K562 (cell line): ENCODE data around the gene SNRPA. TPM values are rescaled to one million over a fixed set of nuclear protein-coding genes. Genes with fewer than 3 reads are reported as not detected.

Experiments
- CAMTA2 ChIP-seq: fragments of 250-450 bp; sonication (Bioruptor Pico); conservative IDR thresholded peaks from 2 replicates; pipeline ENCODE4 v1.5.1; 2022
- CTBP1 ChIP-seq: fragments of 450-650 bp; IDR thresholded peaks from 2 replicates; pipeline ENCODE4 v1.6.1; 2016; ENCODE audit warnings: borderline replicate concordance
- EGR1 ChIP-seq: fragments of 450-650 bp; conservative IDR thresholded peaks from 2 replicates; pipeline ENCODE4 v1.6.1; 2017; ENCODE audit warnings: mild to moderate bottlenecking
- EZH2 ChIP-seq: IDR thresholded peaks from 2 replicates; pipeline ENCODE4 v1.6.1; 2012; ENCODE audit warnings: low read depth, mild to moderate bottlenecking, inconsistent platforms, low read length, borderline replicate concordance
- FOXA1 ChIP-seq: fragments of 450-650 bp; IDR thresholded peaks from 2 replicates; pipeline ENCODE4 v1.6.1; 2016; ENCODE audit warnings: mild to moderate bottlenecking, borderline replicate concordance
- GATAD2B ChIP-seq: fragments of 450-650 bp; IDR thresholded peaks from 2 replicates; pipeline ENCODE4 v1.6.1; 2017; ENCODE audit warnings: mild to moderate bottlenecking, borderline replicate concordance
- KDM4B ChIP-seq, 2 experiments: fragments of 450-650 bp in 1 of 2; sonication (generic) in 1 of 2; IDR thresholded peaks; 2 replicates each; pipeline ENCODE4 v1.6.1; 2016 to 2017; ENCODE audit warnings: borderline replicate concordance in 2 of 2, antibody characterized with exemption in 1 of 2, low read depth in 1 of 2, mild to moderate bottlenecking in 1 of 2
- LARP7 ChIP-seq: fragments of 450-650 bp; IDR thresholded peaks from 2 replicates; pipeline ENCODE4 v1.6.1; 2016
- MBD2 ChIP-seq: sonication (generic); IDR thresholded peaks from 2 replicates; pipeline ENCODE4 v1.6.1; 2016; ENCODE audit warnings: low read depth, borderline replicate concordance
- MEF2D ChIP-seq: conservative IDR thresholded peaks from 2 replicates; pipeline ENCODE4 v1.6.1; 2016; ENCODE audit warnings: low read depth, missing genetic modification characterization, missing compliant biosample characterization
- NCOA1 ChIP-seq: fragments of 450-650 bp; IDR thresholded peaks from 2 replicates; pipeline ENCODE4 v1.6.1; 2016; ENCODE audit warnings: low read depth
- POU5F1 ChIP-seq: fragments of 150-350 bp; IDR thresholded peaks from 2 replicates; pipeline ENCODE4 v1.6.1; 2014; ENCODE audit warnings: borderline replicate concordance, low read length, low read depth, mild to moderate bottlenecking; ENCODE audit not compliant: partially characterized antibody
- RHOXF2B ChIP-seq: fragments of 250-450 bp; sonication (Bioruptor Pico); conservative IDR thresholded peaks from 2 replicates; pipeline ENCODE4 v1.5.1; 2021
- RNF2 ChIP-seq: sonication (generic); IDR thresholded peaks from 2 replicates; pipeline ENCODE4 v1.6.1; 2016
- SMARCE1 ChIP-seq: fragments of 450-650 bp; IDR thresholded peaks from 2 replicates; pipeline ENCODE4 v1.7.1; 2016; ENCODE audit warnings: mild to moderate bottlenecking
- SREBF2 ChIP-seq: sonication (generic); formaldehyde crosslinking; IDR thresholded peaks from 2 replicates; pipeline ENCODE4 v1.4.0; 2020; ENCODE audit warnings: mild to moderate bottlenecking, missing genetic modification reagents
- STAT5A ChIP-seq: IDR thresholded peaks from 2 replicates; pipeline ENCODE4 v1.6.1; 2012; ENCODE audit warnings: low read length, inconsistent platforms, borderline replicate concordance
- U2AF2 ChIP-seq: fragments of 200-400 bp; formaldehyde crosslinking; optimal IDR thresholded peaks from 2 replicates; pipeline ENCODE3; 2017; ENCODE audit warnings: low read depth, mild to moderate bottlenecking, low read length
- ZC3H8 ChIP-seq: fragments of 450-650 bp; IDR thresholded peaks from 2 replicates; pipeline ENCODE4 v1.6.1; 2017
- ZNF785 ChIP-seq: fragments of 250-450 bp; sonication (Bioruptor Pico); IDR thresholded peaks from 2 replicates; pipeline ENCODE4 v1.4.0; 2020; ENCODE audit warnings: mild to moderate bottlenecking
- polyA plus RNA-seq, 8 experiments: library from polyadenylated mRNA; depleted of rRNA in 4 of 8; stranded (reverse) in 5 of 8; unstranded in 3 of 8; fragments of >200 nt; fragmentation: Nextera tagmentation in 2 of 8; fragmentation: Illumina TruSeq in 1 of 8; extraction: Ambion mirVana in 2 of 8; extraction: Trizol in 1 of 8; gene quantifications; 2 replicates each; pipeline versions ENCODE4 v1.2.1 to v1.2.3, GENCODE V29; 2011 to 2014; ENCODE audit warnings: inconsistent platforms in 1 of 8, missing spikeins in 1 of 8
- total RNA-seq, 7 experiments: library from RNA; depleted of rRNA in 6 of 7; stranded (reverse); fragments of >200 nt in 6 of 7; fragmentation: Illumina TruSeq in 2 of 7; extraction: Trizol in 2 of 7; gene quantifications; 2 replicates each; pipeline versions ENCODE4 v1.2.1 to v1.2.3, GENCODE V29; 2011 to 2021; ENCODE audit warnings: low replicate concordance in 1 of 7
- TF ChIP-seq, protein P1 (sequence below), 2 experiments: fragments of 450-650 bp; IDR thresholded peaks; 2 replicates each; pipeline ENCODE4 v1.6.1; 2016
- TF ChIP-seq, protein P2 (sequence below): sonication (generic); formaldehyde crosslinking; IDR thresholded peaks from 2 replicates; pipeline ENCODE4 v1.8.1; 2023; ENCODE audit warnings: missing genetic modification reagents, mild to moderate bottlenecking, borderline replicate concordance
- TF ChIP-seq, protein P3 (sequence below): sonication (generic); formaldehyde crosslinking; IDR thresholded peaks from 2 replicates; pipeline ENCODE4 v1.9.0; 2022; ENCODE audit warnings: mild to moderate bottlenecking, missing genetic modification reagents
- TF ChIP-seq, protein P4 (sequence below): fragments of 450-650 bp; IDR thresholded peaks from 2 replicates; pipeline ENCODE4 v1.6.1; 2016; ENCODE audit warnings: low read depth, mild to moderate bottlenecking, moderate library complexity

Gene SNRPA
- total and polyA plus RNA-seq, 9 of the 15 experiments (the other 6 are each of a cell fraction or from before 2014, with no cell fraction given), result 16.3 to 311 (median 193) TPM

DNA sequence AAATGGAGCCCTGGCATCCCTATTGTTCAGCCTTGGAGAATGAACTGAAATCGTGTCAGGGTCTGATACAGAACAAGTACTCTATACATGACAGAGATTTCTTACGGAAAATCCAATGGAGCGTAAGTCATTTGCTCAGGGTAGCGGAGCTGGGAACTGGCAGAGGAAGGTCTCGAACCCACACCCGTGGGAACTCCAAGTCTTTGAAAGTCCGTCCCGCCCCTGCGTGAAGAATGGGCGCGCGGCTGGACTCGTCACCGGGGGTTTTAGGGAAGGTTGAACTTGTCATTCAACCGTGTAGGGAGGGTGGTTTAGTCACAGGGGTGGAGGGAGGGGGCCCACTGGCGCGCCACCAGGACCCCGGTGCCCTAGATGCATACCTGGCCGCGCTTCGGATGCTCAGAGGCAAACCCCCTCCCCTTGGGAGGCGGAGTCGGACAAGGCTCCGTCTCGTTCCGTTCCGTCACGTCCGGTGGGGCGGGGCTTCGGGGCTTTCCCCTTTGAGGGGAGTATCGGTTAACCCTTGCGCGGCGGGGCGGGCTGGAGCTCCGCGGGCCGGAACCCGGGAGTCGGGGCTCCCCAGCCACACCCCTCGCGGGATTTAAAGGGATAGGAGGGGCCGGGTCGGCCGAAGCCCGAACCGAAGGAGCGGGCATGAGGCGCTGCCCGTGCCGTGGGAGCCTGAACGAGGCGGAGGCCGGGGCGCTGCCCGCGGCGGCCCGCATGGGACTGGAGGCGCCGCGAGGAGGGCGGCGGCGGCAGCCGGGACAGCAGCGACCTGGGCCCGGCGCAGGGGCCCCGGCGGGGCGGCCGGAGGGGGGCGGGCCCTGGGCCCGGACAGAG, 34.3 kb upstream of the SNRPA start, which contains the start of the genes COQ8B and ITPKC (continued):
- TF ChIP-seq MBD2, result 0 out of 2 replicates have a peak, but pooled peaks have one; percentile 44
- TF ChIP-seq MEF2D (tag), result no peak
- TF ChIP-seq ZC3H8, result no peak
- TF ChIP-seq EGR1, result no peak
- TF ChIP-seq, protein P1, sequence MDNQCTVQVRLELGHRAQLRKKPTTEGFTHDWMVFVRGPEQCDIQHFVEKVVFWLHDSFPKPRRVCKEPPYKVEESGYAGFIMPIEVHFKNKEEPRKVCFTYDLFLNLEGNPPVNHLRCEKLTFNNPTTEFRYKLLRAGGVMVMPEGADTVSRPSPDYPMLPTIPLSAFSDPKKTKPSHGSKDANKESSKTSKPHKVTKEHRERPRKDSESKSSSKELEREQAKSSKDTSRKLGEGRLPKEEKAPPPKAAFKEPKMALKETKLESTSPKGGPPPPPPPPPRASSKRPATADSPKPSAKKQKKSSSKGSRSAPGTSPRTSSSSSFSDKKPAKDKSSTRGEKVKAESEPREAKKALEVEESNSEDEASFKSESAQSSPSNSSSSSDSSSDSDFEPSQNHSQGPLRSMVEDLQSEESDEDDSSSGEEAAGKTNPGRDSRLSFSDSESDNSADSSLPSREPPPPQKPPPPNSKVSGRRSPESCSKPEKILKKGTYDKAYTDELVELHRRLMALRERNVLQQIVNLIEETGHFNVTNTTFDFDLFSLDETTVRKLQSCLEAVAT (IDR thresholded peaks at IDR 0.05), result no peak
- TF ChIP-seq, protein P2, sequence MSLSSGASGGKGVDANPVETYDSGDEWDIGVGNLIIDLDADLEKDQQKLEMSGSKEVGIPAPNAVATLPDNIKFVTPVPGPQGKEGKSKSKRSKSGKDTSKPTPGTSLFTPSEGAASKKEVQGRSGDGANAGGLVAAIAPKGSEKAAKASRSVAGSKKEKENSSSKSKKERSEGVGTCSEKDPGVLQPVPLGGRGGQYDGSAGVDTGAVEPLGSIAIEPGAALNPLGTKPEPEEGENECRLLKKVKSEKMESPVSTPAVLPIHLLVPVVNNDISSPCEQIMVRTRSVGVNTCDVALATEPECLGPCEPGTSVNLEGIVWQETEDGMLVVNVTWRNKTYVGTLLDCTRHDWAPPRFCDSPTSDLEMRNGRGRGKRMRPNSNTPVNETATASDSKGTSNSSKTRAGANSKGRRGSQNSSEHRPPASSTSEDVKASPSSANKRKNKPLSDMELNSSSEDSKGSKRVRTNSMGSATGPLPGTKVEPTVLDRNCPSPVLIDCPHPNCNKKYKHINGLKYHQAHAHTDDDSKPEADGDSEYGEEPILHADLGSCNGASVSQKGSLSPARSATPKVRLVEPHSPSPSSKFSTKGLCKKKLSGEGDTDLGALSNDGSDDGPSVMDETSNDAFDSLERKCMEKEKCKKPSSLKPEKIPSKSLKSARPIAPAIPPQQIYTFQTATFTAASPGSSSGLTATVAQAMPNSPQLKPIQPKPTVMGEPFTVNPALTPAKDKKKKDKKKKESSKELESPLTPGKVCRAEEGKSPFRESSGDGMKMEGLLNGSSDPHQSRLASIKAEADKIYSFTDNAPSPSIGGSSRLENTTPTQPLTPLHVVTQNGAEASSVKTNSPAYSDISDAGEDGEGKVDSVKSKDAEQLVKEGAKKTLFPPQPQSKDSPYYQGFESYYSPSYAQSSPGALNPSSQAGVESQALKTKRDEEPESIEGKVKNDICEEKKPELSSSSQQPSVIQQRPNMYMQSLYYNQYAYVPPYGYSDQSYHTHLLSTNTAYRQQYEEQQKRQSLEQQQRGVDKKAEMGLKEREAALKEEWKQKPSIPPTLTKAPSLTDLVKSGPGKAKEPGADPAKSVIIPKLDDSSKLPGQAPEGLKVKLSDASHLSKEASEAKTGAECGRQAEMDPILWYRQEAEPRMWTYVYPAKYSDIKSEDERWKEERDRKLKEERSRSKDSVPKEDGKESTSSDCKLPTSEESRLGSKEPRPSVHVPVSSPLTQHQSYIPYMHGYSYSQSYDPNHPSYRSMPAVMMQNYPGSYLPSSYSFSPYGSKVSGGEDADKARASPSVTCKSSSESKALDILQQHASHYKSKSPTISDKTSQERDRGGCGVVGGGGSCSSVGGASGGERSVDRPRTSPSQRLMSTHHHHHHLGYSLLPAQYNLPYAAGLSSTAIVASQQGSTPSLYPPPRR (CRISPR knock-in tag), result no peak
- TF ChIP-seq SREBF2 (CRISPR knock-in tag), result no peak
- no peak for TF ChIP-seq KDM4B (IDR thresholded peaks at IDR 0.05; ENCODE audit: borderline replicate concordance in 2 of 2, low read depth in 1 of 2)
- TF ChIP-seq NCOA1, result 0 out of 2 replicates have a peak, but pooled peaks have one; percentile 30
- 0 out of 2 replicates have a peak, but pooled peaks have one; percentile 71 for TF ChIP-seq CAMTA2 (CRISPR knock-in tag)
- peak; percentile 57 for TF ChIP-seq CTBP1
- TF ChIP-seq RHOXF2B (CRISPR knock-in tag), result no peak
- peak; percentile 96 for TF ChIP-seq GATAD2B
- no peak for TF ChIP-seq RNF2
- no peak for TF ChIP-seq LARP7
- TF ChIP-seq, protein P3, sequence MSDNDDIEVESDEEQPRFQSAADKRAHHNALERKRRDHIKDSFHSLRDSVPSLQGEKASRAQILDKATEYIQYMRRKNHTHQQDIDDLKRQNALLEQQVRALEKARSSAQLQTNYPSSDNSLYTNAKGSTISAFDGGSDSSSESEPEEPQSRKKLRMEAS (CRISPR knock-in tag), result peak; percentile 38; the same call in 1 of the 2 replicates
- TF ChIP-seq ZNF785 (CRISPR knock-in tag), result no peak
- TF ChIP-seq EZH2, result no peak
- TF ChIP-seq FOXA1, result no peak
- no peak for TF ChIP-seq STAT5A
- TF ChIP-seq, protein P4, sequence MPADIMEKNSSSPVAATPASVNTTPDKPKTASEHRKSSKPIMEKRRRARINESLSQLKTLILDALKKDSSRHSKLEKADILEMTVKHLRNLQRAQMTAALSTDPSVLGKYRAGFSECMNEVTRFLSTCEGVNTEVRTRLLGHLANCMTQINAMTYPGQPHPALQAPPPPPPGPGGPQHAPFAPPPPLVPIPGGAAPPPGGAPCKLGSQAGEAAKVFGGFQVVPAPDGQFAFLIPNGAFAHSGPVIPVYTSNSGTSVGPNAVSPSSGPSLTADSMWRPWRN, result no peak
- no peak for TF ChIP-seq SMARCE1
- TF ChIP-seq U2AF2, result no peak
- no peak for TF ChIP-seq POU5F1
